NCI-H748 (cell line): ENCODE data around the gene RGS2.

Experiments used
- DNase-seq: peaks from one replicate; lab custom pipeline; 2025; ENCODE audit not compliant: unreplicated experiment; lab: John Stamatoyannopoulos, UW

Gene RGS2

DNA sequence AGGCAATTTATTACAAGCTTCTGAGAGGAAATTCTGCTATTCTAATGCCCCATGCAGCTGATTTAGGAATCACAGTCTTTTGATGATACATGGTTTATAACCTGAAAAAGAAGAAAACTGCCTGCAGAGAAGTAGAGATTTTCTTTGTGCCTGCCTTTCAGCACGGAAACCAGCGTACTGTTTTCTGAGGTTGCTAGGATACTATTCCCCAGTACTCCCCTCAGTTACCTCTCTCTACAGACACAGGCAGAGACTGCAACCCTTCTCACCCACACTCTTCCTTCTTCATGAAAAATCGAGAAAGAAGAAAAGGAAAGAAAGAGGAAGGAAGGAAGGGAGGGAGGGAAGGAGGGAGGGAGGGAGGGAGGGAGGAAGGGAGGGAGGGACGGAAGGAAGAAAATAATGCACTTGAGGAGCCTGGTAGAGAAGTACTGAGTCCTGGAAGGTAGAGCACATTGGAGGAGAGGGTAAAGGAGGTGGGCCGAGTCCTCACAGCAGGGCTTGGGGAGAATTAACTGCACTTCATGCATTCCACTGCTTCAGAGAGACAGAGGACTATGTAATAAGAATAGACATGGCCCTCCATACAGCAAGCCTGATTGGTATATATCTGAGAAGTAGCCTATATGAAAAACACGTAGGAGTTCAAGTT is 21.9 kb downstream of the RGS2 start:
- DNase-seq = peak; percentile 16

- DNase-seq = no peak
Observed at GRCh38 chr1:192831706-192832355, 23.0 kb downstream of the RGS2 start.

DNA sequence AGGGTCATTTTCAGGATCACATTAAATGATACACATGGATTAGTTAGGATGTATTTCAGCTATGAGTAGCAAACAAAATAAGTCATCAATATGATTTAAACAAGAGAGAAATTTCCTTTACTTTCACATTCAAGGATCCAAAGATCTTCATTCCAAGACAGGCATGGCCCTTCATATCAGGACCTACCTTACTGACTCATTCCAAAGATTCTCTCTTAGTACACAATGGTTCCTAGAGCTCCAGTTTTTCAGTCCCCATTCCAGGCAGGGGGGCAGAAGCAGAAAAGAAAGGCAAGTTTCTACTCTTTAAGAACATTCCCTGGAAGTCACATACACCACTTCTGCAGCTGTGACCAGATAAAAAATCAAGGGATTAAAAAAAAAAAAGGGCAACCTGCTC is 23.7 kb downstream of the RGS2 start:
- DNase-seq = no peak

GRCh38 chr1:192835116-192835515 is 26.3 kb downstream of the RGS2 start:
- no peak for DNase-seq

- no peak for DNase-seq
Observed at GRCh38 chr1:192839162-192840066, 30.6 kb downstream of the RGS2 start.

DNA sequence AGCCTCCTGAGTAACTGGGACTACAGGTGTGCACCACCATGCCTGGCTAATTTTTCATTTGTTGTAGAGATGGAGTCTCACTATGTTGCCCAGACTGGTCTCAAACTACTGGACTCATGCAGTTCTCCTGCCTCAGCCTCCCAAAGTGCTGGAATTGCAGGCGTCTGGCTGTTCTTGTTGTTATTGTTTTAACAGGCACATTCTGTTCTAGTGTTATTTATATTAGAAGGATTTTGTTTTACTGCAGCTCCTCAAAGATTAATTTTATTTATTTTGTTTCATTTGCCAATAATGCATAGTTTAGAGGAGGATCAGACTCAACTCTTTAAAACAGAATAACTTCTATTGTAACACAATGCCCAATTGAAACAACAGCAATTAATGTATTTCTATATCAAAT is 35.5 kb downstream of the RGS2 start:
- DNase-seq = no peak

- DNase-seq = no peak
Observed at GRCh38 chr1:192846950-192847349, 38.1 kb downstream of the RGS2 start.

DNA sequence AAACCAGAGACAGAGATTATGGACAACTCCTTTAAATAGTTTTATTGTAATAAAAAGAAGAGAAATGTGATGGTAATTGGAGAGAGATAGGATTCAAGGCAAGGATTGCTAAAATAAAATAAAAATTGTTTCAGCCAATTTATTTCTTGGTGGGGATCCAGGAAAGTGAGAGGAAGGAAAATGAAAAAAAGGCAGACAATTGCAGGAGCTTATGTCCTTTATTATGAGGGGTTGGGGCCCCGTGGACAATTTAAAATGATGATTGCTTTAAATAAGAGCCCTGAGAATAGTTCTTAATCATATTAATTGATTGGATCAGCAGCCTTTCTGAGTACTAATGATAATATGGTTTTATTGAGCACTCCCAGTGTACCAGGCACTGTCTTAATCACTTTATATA is 40.2 kb downstream of the RGS2 start:
- DNase-seq = no peak

GRCh38 chr1:192849442-192849841 is 40.6 kb downstream of the RGS2 start:
- no peak for DNase-seq

GRCh38 chr1:192852001-192852947 is 43.4 kb downstream of the RGS2 start:
- peak; percentile 63 for DNase-seq

DNA sequence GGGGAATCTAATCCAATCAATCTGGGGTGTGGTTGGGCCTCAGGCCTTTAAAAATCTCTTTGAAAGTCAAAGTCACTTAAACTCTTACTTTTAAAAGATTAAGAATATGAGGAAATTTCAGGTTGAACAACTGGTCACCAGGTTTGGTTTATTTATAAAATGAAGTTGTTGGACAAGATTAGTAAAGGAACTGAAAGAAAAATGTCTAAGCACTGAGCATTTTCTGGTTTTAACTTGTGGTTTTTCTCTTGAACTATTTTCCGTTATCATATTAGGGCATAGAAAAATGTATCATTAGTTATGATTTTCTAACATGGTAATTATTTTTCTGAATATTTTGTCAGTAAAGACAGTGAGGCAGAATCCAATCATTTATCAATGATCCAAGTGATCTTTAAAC is 49.6 kb downstream of the RGS2 start:
- DNase-seq = no peak

DNA sequence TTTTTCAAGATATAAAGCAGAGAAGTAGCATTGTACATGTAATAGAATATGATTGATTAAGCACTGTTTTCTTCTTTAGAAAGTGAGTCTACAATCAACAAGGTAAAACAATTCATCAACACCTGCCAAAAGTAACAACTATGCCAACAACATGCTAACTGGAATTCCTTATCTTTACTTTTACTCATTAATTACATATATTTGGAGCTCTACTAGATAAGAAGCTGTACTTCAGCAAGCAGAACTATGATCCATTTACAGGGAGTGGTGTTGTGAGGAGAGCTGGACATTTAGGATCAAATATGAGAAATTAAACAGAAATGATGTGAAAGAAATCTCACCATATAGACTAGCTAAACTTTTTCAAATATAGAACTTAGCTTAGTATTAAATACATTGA is 51.0 kb downstream of the RGS2 start:
- no peak for DNase-seq

- DNase-seq = peak; percentile 19
Observed at GRCh38 chr1:192860478-192861185, 51.8 kb downstream of the RGS2 start.

- DNase-seq = no peak
Observed at GRCh38 chr1:192861860-192862259, 53.0 kb downstream of the RGS2 start.
